Muscle layer of duodenum (tissue), 2 donors: ENCODE data around the gene PRICKLE2.

Experiments used
- H3K27ac ChIP-seq: one replicate; pipeline ENCODE4 v1.7.0; 2013; ENCODE audit warnings: mild to moderate bottlenecking, low read length
- H3K27me3 ChIP-seq: one replicate; pipeline ENCODE4 v1.7.0; 2013; ENCODE audit warnings: low read depth, mild to moderate bottlenecking, control low read depth, low read length
- H3K36me3 ChIP-seq, 2 donors: one replicate each; pipeline ENCODE4 v1.7.0; 2013; ENCODE audit warnings: low read length in 2 of 2, control low read depth in 1 of 2, mild to moderate bottlenecking in 1 of 2; ENCODE audit not compliant: insufficient read depth in 2 of 2, control insufficient read depth in 1 of 2
- H3K4me1 ChIP-seq, 2 donors: one replicate each; pipeline ENCODE4 v1.7.0; 2013; ENCODE audit warnings: low read length in 2 of 2, mild to moderate bottlenecking in 2 of 2, control low read depth in 1 of 2, moderate library complexity in 1 of 2; ENCODE audit not compliant: insufficient read depth in 2 of 2, control insufficient read depth in 1 of 2
- H3K4me3 ChIP-seq, 2 donors: one replicate each; pipeline ENCODE4 v1.7.0; 2013; ENCODE audit warnings: low read length in 2 of 2, low read depth in 1 of 2, mild to moderate bottlenecking in 1 of 2
- H3K9me3 ChIP-seq, 2 donors: one replicate each; pipeline ENCODE4 v1.7.0; 2013; ENCODE audit warnings: low read length in 2 of 2, control low read depth in 1 of 2, mild to moderate bottlenecking in 1 of 2; ENCODE audit not compliant: control insufficient read depth in 1 of 2
- donor health status: healthy.

Gene PRICKLE2

GRCh38 chr3:64247991-64248646 lies 22.9 kb upstream of the PRICKLE2 start:
- Histone ChIP-seq H3K4me1 (peaks cover 2 to 25% of the 10 kb centered on the region in 2 donors), H3K9me3 (no peaks in the 10 kb centered on the region), H3K4me3 (no peak overlapping the region), H3K36me3 (no peaks in the 10 kb centered on the region), H3K27me3 (no peaks in the 10 kb centered on the region), H3K27ac (peak overlapping the region; percentile 6)

GRCh38 chr3:64244011-64244942 lies 19.0 kb upstream of the PRICKLE2 start:
- Histone ChIP-seq H3K4me1 (peaks cover 8 to 22% of the 10 kb centered on the region in 2 donors), H3K36me3 (no peaks in the 10 kb centered on the region), H3K27me3 (no peaks in the 10 kb centered on the region), H3K4me3 (no peak overlapping the region), H3K9me3 (no peaks in the 10 kb centered on the region), H3K27ac (peak overlapping the region; percentile 21)

- Histone ChIP-seq H3K9me3 (peaks cover 0 to 2% of the 10 kb centered on the region in 2 donors), H3K27me3 (no peaks in the 10 kb centered on the region), H3K4me3 (no peak overlapping the region), H3K36me3 (no peaks in the 10 kb centered on the region), H3K4me1 (peaks cover 8 to 17% of the 10 kb centered on the region in 2 donors), H3K27ac (no peak overlapping the region)
Measured at GRCh38 chr3:64242435-64242834, 17.2 kb upstream of the PRICKLE2 start.

- H3K27ac ChIP-seq: no peak overlapping the region
Measured at GRCh38 chr3:64240959-64241358, 15.7 kb upstream of the PRICKLE2 start.

GRCh38 chr3:64240396-64240795 lies 15.1 kb upstream of the PRICKLE2 start:
- H3K27ac ChIP-seq: peak overlapping the region; percentile 17
- H3K27me3 ChIP-seq: no peaks in the 10 kb centered on the region
- peaks cover 8 to 15% of the 10 kb centered on the region in 2 donors for H3K4me1 ChIP-seq
- peaks cover 4 to 7% of the 10 kb centered on the region in 2 donors for H3K36me3 ChIP-seq
- H3K4me3 ChIP-seq: no peak overlapping the region
- peaks cover 0 to 8% of the 10 kb centered on the region in 2 donors for H3K9me3 ChIP-seq

More at GRCh38 chr3:64240959-64241358, 15.7 kb upstream of the PRICKLE2 start:
- H3K4me1 ChIP-seq: peaks cover 8 to 17% of the 10 kb centered on the region in 2 donors
- H3K9me3 ChIP-seq: peaks cover 0 to 8% of the 10 kb centered on the region in 2 donors
- no peak overlapping the region for H3K4me3 ChIP-seq
- no peaks in the 10 kb centered on the region for H3K27me3 ChIP-seq
- peaks cover 0 to 7% of the 10 kb centered on the region in 2 donors for H3K36me3 ChIP-seq

GRCh38 chr3:64239841-64240240 lies 14.6 kb upstream of the PRICKLE2 start:
- Histone ChIP-seq H3K27ac (peak overlapping the region; percentile 17), H3K4me1 (peaks cover 8 to 14% of the 10 kb centered on the region in 2 donors), H3K36me3 (peaks cover 4 to 7% of the 10 kb centered on the region in 2 donors), H3K9me3 (peaks cover 0 to 8% of the 10 kb centered on the region in 2 donors), H3K27me3 (no peaks in the 10 kb centered on the region), H3K4me3 (no peak overlapping the region)

- Histone ChIP-seq H3K27ac (peak overlapping the region; percentile 75), H3K4me3 (no peak overlapping the region), H3K4me1 (peaks cover 8 to 13% of the 10 kb centered on the region in 2 donors), H3K36me3 (peaks cover 4 to 7% of the 10 kb centered on the region in 2 donors), H3K9me3 (peaks cover 0 to 8% of the 10 kb centered on the region in 2 donors), H3K27me3 (no peaks in the 10 kb centered on the region)
Measured at GRCh38 chr3:64238971-64239667, 13.9 kb upstream of the PRICKLE2 start.

- Histone ChIP-seq H3K27me3 (no peaks in the 10 kb centered on the region), H3K27ac (no peak overlapping the region), H3K4me3 (no peak overlapping the region), H3K9me3 (peaks cover 0 to 8% of the 10 kb centered on the region in 2 donors), H3K36me3 (peaks cover 4 to 7% of the 10 kb centered on the region in 2 donors), H3K4me1 (peaks cover 3 to 4% of the 10 kb centered on the region in 2 donors)
Measured at GRCh38 chr3:64237083-64237482, 11.8 kb upstream of the PRICKLE2 start.

GRCh38 chr3:64235605-64236004 lies 10.3 kb upstream of the PRICKLE2 start:
- H3K4me3 ChIP-seq: no peak overlapping the region
- H3K27ac ChIP-seq: no peak overlapping the region
- peaks cover 0 to 8% of the 10 kb centered on the region in 2 donors for H3K9me3 ChIP-seq
- H3K27me3 ChIP-seq: no peaks in the 10 kb centered on the region
- peaks cover 4 to 7% of the 10 kb centered on the region in 2 donors for H3K36me3 ChIP-seq
- peaks cover 3 to 5% of the 10 kb centered on the region in 2 donors for H3K4me1 ChIP-seq

GRCh38 chr3:64234571-64234970 lies 9.3 kb upstream of the PRICKLE2 start:
- H3K9me3 ChIP-seq: peaks cover 0 to 8% of the 10 kb centered on the region in 2 donors
- no peaks in the 10 kb centered on the region for H3K27me3 ChIP-seq
- H3K27ac ChIP-seq: no peak overlapping the region
- peaks cover 4 to 7% of the 10 kb centered on the region in 2 donors for H3K36me3 ChIP-seq
- peaks cover 3 to 8% of the 10 kb centered on the region in 2 donors for H3K4me1 ChIP-seq
- no peak overlapping the region for H3K4me3 ChIP-seq

GRCh38 chr3:64232821-64233220 lies 7.6 kb upstream of the PRICKLE2 start:
- peaks cover 4 to 7% of the 10 kb centered on the region in 2 donors for H3K36me3 ChIP-seq
- H3K4me1 ChIP-seq: peaks cover 0 to 4% of the 10 kb centered on the region in 2 donors
- H3K27me3 ChIP-seq: no peaks in the 10 kb centered on the region
- H3K27ac ChIP-seq: no peak overlapping the region
- H3K9me3 ChIP-seq: peaks cover 0 to 8% of the 10 kb centered on the region in 2 donors
- no peak overlapping the region for H3K4me3 ChIP-seq
